Measurements from ENCODE around the gene SPATA31E1.
"Not testable (repeated sequence)": the region's sequence is repeated elsewhere in the genome, so short reads cannot be mapped to it uniquely, and the experiment has no call there.

SPATA31E1 gene

GRCh38 chr9:87886933-87887505 is 4.3 kb downstream of the SPATA31E1 start:
- no peak for DNase-seq

- no peak for DNase-seq
Measured at GRCh38 chr9:87887661-87888480, 5.2 kb downstream of the SPATA31E1 start.

GRCh38 chr9:87888501-87888900 is 5.8 kb downstream of the SPATA31E1 start:
- DNase-seq = no peak

DNA sequence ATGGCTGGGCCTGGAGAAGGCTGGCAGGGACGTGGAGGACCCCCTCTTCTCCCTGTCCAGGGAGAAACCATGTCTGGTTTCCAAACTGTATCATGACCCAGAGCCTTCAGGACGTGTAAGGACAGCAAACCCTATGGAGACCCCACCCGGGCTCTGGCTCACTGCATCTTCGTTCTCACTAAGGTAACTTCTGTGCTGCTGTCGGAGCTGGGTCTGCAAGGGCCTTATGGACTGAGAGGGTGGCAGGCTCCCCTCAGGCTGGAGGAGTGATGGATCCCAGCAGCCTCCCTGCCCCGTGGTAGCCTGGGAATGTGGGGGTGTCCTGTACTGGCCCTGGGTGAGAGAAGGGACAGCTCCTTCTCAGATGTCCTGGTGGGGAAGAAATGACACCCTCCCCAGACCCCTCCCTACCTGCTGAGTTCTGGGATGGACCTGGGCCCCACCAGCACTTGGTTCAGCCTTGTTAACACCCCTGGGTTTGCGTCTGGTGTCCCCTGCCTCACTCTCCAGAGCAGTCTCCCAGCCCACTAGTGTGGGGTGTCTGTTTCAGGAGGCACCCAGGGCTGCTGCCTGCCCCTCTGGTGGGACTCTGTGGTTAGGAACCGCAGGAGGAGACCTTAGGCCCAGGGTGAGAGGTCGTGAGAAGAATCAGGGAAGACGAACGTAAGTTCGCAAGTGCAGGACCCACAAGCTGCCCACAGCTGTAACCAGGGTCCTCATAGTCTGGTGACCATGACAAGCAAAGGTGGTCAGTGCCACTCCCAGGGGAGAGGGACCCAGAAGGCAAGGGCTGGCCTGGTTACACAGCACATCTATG is 6.6 kb downstream of the SPATA31E1 start:
- DNase-seq = no peak

- no peak for DNase-seq
Measured at GRCh38 chr9:87889882-87890252, 7.2 kb downstream of the SPATA31E1 start.

DNA sequence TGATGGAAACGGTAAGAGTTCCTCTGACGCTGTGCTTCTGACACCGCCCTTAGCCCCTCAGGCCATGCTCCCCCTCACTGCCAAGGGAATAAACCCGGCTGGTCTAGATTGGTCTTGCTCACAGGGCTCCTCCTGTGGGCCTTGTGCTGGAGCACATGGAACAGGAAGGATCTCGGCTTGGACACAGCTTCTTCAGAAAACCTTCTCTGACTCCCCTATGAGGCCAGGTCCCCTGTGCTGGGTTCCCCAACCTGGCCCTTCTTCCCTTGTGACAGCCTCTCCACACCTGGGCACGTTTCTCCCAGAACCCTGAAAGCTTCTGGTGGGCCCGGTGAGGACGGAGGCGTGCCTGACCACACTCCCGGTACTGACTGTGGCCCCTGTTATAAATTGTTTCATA is 8.2 kb downstream of the SPATA31E1 start:
- DNase-seq = peak; percentile 0

DNA sequence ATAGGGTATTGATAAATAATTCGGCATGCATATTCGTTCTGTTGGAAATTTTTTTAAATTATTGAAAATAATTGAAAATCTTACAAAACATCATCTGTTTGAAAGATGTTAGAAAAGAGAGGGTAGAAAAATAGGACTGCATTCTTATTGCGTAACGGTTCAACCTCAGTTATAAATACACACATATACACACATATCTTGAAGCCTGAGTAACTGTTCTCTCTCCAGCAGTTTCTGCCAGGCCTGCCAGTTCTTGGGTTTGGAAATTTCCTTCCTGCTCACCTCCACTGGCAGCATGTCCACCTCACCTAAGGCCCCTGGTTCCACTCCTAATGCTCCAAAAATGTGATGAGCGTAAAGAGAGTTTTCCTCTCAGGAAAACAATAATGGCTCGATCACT is 9.1 kb downstream of the SPATA31E1 start:
- peak; percentile 0 for DNase-seq

- DNase-seq = no peak
Measured at GRCh38 chr9:87892956-87893355, 10.3 kb downstream of the SPATA31E1 start.

DNA sequence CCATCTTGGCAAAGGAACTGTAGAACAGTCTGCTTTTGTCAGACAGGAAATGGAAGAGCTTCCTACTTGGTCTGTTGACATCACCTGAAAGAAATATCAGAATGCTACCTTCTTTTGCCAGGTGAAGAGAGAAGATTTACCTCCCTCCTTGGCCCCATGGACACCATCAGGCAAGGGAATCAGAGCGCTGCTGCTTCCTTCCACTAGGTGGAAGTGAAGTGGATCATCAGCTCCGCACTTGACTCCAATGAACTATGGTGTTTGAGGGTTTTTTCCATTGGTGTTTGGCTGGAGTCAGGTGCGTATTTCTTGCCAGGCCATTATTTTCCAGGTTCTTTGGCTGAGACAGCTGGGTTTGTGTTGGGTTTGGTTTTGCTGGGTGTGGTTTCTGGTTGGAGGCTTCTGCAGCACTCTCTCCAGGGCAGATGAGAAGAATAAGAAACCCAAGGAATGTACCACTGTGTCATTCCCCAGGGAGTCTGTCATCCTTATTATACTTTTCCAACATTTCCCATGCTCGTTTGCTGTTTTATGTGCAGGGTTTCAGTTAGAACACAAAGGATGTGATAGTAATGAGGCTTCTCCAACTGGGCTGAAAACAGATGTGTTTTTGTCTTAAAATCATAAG is 12.4 kb downstream of the SPATA31E1 start:
- DNase-seq = no peak

DNA sequence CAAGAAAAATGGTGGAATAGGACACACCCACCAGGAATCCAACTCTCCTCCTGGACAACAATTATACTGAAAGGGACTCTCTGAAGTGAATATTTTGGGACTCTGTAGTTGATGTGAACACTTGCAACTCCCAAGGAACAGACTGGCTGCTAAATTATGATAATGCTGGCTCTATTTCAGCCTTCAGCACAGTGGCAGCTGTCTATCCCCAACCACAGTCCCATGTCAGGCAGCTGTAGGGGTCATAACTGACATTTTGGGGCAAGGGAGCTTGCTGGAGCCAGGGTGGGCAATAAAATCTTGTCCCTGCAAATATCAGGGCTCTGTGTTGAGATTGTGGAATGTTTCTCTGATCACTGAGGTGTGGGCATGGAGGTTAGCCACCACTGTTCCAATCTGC is 14.2 kb downstream of the SPATA31E1 start:
- no peak for DNase-seq

DNA sequence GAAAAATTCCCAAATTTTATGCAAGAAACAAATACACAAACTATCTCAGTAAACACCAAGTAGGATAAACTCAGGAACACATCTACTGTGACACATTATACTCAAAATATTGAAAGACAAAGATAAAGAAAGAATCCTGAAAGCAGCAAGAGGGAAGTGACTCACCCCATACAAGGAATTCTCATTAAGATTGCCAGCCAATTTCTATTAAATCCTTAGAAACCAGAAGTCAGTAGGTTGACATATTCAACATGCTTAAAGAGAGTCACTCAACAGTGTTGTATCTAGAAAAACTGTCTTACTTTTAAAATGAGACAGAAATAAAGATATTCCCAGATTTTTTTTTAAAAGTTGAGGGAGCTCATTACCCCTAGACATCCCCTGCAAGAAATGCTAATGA is 15.5 kb downstream of the SPATA31E1 start:
- DNase-seq = no peak

DNA sequence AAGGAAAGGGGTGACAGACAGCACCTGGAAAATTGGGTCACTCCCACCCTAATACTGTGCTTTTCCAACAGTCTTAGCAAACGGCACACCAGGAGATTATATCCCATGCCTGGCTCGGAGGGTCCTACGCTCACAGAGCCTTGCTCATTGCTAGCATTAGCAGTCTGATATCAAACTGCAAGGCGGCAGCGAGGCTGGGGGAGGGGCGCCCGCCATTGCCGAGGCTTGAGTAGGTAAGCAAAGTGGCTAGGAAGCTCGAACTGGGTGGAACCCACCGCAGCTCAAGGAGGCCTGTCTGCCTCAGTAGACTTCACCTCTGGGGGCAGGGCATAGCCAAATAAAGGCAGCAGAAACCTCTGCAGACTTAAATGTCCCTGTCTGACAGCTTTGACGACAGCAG is 19.7 kb downstream of the SPATA31E1 start:
- not testable (repeated sequence) for DNase-seq

DNA sequence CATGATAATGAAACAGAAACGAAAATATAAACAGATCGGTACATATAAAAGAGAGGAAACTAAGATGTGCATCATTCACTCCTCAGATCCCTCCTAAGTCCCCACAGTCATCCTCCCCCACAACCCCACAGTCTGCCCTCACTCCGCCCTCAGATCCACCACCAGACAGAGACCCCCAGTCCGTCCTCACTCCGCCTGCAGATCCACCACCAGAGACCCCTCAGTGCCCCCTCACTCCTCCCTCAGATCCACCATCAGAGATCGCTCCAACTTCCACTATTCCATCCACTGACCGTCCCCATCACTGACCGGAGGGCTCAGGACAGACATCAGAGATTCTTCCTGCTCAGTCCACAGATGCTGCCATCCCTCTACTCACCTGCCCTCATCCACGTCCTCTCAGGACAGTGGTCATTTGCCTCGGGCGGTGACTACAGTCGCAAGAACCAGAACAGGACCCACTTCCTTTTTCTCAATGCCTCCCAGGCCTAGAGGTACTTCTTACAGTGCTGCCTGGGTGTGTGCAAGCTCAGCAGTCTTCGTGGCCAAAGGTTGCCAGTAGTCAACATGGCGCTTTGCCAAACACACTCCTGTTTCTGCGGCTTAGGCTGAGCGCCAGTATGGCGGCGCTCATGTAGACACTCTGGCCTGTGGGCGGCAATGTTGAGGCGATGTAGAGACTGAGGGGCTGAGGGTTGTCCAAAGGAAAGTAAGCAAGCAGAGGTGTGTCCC is 26.8 kb downstream of the SPATA31E1 start:
- peak; percentile 2 for DNase-seq

- DNase-seq = no peak
Measured at GRCh38 chr9:87910821-87911220, 28.1 kb downstream of the SPATA31E1 start.

- DNase-seq = not testable (repeated sequence)
Measured at GRCh38 chr9:87917662-87918061, 35.0 kb downstream of the SPATA31E1 start, which contains the start of gene SPATA31C1. SPATA31C1 (plus strand) TSS chr9:87917962.

GRCh38 chr9:87919013-87919412 is 36.3 kb downstream of the SPATA31E1 start:
- not testable (repeated sequence) for DNase-seq

- DNase-seq = not testable (repeated sequence)
Measured at GRCh38 chr9:87921561-87921960, 38.9 kb downstream of the SPATA31E1 start.

- not testable (repeated sequence) for DNase-seq
Measured at GRCh38 chr9:87923012-87923411, 40.3 kb downstream of the SPATA31E1 start.

DNA sequence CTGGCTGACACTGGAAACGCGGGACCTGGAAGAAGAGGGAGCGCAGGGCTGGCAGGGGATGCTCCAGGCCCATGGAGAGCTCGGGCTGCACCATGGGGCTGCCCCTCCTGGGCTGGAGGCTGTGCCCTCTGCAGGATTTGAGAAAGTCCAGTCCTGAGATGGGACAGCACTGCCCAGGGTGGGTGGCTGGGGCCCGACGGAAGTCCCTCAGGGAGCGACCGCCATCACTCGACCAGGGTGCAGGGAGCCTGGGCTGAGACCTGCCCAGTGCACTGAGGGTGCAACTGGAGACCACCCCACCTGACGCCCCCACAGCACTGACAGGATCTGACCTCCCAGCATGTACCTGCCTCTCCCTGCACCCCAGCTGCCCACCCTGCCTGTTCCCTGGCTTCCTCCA is 42.2 kb downstream of the SPATA31E1 start:
- DNase-seq = not testable (repeated sequence)

DNA sequence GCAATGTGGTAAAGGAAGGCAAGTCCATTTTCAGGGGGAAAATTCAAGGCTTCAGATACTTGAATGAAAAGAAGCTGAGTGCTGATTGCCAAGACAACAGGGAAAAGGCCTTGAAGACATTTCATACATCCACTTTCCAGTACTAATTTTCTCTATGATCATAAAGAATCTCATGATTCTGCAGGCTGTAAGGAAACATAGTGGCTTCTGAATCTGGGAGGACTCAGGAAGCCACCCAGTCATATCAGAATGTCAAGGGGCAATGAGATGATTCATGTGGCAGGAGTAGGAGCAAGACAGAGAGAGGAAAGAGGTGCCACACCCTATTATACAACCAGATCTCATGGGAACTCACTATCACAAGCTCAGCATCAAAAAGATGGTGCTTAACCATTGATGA is 46.5 kb downstream of the SPATA31E1 start:
- DNase-seq = not testable (repeated sequence)

- not testable (repeated sequence) for DNase-seq
Measured at GRCh38 chr9:87934444-87934843, 51.8 kb downstream of the SPATA31E1 start.

DNA sequence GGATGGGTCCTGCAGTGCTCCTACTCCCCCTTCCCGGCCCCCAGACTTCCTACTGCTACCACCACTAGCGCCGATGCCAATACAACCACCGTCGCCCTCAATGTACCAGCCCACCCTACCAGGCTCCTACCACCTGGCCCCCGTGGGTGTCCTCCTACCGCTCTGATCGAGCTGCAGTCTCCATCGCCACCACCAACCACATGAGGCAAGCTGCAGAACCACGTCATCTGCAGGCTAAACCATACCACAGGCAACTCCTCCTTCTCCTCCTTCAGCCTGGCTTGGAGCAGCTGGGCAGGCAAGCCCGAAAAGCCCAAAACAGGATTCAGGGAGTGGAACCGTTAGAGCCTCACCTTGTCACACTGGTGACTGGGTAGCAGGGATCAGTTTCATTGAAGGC is 54.7 kb downstream of the SPATA31E1 start:
- not testable (repeated sequence) for DNase-seq
